ENCODE data around the gene GRAMD1B.

The GRAMD1B gene

DNA sequence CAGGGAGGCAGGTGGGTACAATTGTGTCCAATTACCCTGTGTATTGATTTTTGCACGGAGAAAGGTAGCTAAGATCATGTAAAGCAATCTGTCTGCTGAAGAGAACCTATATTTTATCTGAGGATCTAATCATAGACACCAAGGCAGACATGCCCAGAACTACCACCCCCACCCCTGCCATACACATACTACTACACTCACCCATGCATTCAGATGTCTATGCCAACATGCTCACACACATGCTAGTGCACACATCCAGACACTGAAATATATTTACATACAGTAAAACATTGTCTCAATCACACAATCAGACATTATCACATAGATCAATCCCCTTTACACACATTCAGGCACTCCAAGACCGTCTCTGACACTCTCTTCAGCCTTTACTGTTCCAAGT, 222.5 kb downstream of the GRAMD1B start:
- no peak for DNase-seq

GRCh38 chr11:123653483-123653826, 223.4 kb downstream of the GRAMD1B start:
- DNase-seq, result no peak

- DNase-seq, result peak in 1 of 2 donors; percentile 4
These were observed 223.9 kb downstream of the GRAMD1B start for GRCh38 chr11:123653827-123654565.

DNA sequence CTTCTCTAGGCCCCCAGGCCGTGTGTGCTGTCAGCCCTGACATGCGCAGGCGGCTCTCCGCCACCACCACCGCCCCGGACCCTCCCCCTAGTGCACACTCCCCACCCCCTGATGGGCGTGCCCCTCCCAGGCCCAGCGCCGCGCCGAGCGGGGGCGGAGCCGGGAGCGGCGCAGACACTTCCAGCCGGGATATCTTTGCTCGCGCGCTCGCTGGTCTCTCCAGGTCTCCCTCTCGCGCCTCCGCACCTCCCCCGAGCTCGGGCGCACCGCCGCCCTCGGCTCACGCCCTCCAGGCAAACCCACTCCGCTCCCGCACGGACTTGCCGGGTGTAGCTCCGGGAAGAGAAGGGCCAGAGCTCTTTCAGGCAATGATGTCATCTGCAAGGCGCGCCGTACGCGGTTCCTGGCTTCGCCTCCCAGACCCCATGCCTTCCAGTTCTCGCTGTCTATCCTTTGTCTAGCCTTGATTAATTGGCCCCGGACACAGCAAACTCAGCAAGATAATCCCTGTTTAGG, 224.6 kb downstream of the GRAMD1B start, which contains the start of gene SCN3B:
TSS of gene SCN3B (minus strand) at position 59 of the 516 bp plus-strand sequence. CDS start 823 bp downstream, outside the sequence.
- no peak for DNase-seq

DNA sequence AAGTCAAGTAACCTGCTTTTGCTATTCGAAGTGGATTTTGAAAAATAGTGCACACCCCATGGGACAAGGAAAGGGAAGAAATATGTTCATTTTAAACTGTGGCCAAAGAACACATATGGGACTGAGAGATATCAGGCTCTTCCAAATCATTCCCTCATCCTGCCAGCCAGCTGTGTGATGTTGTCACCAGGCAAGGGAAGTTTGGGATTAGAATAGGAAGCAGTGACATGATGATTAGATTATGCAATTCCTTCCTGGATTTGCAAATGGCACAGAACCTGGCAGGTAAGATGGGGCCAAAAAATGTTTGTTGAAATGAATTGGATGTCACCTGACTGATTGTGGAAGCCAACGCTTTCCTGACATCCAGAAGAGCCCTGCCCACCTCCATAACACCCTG, 229.2 kb downstream of the GRAMD1B start:
- no peak for DNase-seq

GRCh38 chr11:123659965-123660364, 229.9 kb downstream of the GRAMD1B start:
- peak; percentile 10 to 17 for DNase-seq

GRCh38 chr11:123665306-123665705, 235.2 kb downstream of the GRAMD1B start:
- DNase-seq, result no peak

DNA sequence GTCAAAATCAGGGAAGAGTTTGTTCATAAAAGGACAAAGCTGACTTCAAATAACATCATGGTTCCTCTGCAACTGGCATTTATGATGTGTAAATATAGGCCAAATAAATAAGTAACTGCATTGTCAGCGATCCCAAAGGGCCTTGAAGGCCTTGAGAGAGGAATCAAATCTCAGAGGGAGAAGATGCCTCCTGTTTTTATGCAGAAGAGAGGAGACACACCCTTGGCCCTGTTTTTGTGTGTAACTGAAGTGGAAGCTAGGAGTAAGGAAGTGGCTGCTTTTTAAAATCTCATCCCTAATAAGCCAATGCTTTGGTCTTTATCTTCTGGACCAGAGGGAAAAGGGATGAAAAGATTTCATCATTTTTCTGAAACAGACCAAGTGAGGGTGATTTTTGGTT, 240.0 kb downstream of the GRAMD1B start:
- DNase-seq, result no peak

- DNase-seq, result no peak
These were observed 241.5 kb downstream of the GRAMD1B start for GRCh38 chr11:123671534-123671933.

GRCh38 chr11:123672568-123672967, 242.5 kb downstream of the GRAMD1B start:
- DNase-seq, result no peak

GRCh38 chr11:123674297-123674696, 244.2 kb downstream of the GRAMD1B start:
- no peak for DNase-seq

Data from inflammatory macrophage (primary cell).